GM20000 (cell line): ENCODE data around the gene TTC7B.

Experiments
- DNase-seq: peaks from one replicate; pipeline ENCODE4 v3.0.0; 2012; ENCODE audit warnings: low spot score
- TF ChIP-seq, protein P1 (sequence below): IDR thresholded peaks from 2 replicates; pipeline ENCODE4 v1.5.1; 2012; ENCODE audit warnings: mild to moderate bottlenecking, control low read depth; ENCODE audit errors: extremely low read depth, missing control alignments

The TTC7B gene

DNA sequence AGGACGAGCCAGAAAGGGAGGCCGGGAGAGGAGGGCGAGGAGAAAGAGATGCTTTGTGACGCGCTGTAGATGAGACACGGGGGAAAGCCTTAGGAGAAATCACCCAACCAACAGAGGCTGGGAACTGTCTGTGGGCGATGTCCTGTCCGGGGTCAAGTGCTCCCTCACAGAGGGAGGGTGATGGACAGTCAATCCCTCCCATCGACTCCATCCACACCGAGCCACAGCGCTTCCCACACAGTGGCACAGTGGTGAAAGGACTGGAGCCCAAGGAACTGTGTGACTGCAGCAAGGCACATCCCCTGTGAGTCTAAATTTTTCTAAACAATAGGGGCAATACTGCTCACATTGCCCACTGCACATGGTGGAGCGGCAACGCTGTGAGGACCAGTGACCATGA is 89.1 kb downstream of the TTC7B start:
- DNase-seq, result no peak
- TF ChIP-seq, protein P1, sequence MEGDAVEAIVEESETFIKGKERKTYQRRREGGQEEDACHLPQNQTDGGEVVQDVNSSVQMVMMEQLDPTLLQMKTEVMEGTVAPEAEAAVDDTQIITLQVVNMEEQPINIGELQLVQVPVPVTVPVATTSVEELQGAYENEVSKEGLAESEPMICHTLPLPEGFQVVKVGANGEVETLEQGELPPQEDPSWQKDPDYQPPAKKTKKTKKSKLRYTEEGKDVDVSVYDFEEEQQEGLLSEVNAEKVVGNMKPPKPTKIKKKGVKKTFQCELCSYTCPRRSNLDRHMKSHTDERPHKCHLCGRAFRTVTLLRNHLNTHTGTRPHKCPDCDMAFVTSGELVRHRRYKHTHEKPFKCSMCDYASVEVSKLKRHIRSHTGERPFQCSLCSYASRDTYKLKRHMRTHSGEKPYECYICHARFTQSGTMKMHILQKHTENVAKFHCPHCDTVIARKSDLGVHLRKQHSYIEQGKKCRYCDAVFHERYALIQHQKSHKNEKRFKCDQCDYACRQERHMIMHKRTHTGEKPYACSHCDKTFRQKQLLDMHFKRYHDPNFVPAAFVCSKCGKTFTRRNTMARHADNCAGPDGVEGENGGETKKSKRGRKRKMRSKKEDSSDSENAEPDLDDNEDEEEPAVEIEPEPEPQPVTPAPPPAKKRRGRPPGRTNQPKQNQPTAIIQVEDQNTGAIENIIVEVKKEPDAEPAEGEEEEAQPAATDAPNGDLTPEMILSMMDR, result no peak

DNA sequence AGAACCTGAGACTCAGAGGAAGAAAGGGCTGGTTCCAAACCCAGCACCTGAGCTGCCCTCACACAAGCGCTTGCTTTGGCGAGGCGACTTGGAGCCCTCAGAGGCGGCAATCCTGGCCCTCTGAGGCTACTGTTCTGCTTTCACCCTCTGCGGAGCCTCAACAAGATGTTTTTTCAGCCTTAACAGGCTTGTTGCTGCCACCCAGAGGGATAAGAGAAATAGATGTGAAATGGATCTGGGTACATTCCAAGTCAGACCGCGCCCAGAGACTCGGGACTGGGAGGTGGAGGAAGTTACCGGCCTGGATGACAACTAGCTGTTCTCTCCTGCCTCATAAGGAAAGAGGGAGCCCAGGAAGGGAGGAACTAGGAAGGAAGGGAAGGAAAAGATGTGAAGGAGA is 89.6 kb downstream of the TTC7B start:
- TF ChIP-seq, protein P1, result no peak
- DNase-seq, result no peak

DNA sequence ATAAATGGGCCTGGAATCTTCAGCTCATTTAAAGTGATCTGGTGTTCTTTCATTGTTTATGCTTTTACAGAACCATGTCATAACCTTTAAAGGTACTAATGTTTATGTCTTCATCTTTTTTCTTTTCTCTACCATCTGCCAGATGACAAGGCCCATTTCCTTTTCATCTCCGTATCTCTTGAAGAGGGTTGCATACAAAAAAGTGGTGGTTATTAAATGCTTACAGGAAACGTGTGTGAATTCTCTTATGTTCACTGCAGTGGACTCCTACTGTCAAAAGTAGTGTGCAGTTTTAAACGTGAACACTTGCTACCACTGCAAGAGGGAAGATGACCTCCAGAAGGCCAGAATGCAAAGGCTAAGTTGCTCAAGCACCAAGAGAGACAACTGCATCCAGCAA is 91.4 kb downstream of the TTC7B start:
- DNase-seq, result no peak
- TF ChIP-seq, protein P1, result no peak

DNA sequence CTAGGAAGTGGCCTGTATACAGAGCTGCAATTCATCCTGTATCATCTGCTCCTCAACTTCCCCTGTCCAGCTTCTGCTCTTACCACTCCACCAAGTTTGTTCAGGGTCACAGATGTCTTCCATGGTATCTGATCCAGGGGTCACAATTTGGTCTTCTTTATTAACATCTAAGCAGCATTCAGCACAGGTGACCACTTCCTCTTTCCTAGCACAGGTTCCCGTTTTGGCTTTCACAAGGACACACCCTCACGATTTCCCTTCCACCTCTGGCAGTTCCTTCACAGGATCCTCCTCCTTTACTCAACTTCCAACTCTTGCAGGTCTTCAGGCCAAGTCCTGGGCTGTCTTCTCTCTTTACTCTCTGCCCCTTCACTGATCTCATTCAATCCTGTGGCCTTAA is 93.6 kb downstream of the TTC7B start:
- TF ChIP-seq, protein P1, result no peak
- DNase-seq, result no peak

DNA sequence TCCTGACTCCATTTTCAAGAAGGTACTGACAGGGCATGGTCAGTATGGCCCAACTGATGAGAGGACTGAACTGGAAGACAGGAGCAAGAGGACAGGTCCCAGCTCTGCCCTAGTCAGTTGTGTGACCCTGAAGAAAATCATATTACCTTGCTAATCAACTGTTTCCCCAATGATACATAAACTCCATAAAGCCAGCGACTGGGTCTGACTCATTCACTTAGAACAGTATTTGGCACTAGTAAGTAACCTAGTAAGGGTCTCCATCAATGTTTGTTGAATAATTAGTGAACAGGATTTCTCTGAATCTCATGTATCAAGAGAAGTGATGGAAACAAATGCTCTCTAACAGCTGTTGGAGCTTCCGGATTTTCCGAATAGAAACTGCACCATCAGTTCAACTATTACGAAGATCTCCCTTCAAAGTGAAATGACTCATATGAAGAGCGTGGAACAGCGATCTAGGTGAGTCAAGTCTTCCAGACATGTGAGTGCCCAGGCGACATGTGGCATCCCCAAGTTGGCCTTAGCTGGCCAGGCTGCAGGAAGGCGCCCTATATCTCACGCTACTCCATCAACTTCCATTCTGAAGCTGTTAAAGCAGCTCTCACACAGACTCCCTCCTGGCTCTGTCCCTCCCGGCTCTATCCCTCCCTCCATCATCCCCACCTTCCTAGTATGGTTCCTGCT is 94.5 kb downstream of the TTC7B start:
- TF ChIP-seq, protein P1, result no peak
- no peak for DNase-seq

DNA sequence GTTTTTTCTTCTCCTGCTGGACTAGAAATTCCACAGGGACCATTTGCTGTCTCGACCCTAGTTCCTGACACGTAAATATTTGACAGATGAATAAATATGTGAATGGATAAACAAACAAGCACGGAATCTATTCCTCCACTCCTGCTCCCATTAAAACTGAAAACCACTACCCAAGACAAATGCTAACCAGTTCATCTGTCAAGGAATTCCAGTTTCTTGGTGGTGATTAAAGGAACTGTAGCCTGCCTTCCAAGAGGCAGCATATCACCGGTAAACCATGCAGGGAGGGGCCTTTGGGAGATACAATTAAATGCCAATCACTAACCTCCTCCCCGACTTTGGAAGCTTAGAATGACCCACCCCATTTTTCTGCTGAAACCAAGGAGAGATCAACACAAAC is 95.4 kb downstream of the TTC7B start:
- TF ChIP-seq, protein P1, result no peak
- DNase-seq, result no peak

DNA sequence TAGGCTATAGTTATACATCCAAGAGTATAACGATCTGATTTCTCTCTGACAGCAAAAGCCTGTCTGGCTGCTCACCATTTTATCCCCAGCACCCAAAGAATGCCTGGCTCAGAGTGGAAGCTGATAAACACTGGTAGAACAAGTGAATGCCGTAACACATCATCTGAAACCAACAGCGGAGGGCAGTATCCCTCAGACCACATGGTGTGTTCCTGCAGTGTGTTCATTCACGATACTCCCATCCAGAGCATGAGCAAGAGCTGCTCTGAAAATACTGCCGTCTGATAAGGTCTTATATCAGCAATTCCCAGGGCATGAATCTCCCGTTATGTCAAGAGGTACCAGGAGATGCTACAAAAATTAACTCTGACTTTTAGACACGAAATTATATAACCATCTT is 95.9 kb downstream of the TTC7B start:
- no peak for DNase-seq
- TF ChIP-seq, protein P1, result no peak
